T-helper 17 cell (primary cell): ENCODE data around the gene NPAS3. TPM values are rescaled to one million over a fixed set of nuclear protein-coding genes. Genes with fewer than 3 reads are reported as not detected.

ENCODE experiments used
- ATAC-seq: fragments of 150-1000 bp; cut with Tn5 transposase; 2 replicates; pipeline ENCODE4 v1.10.0; 2021; ENCODE audit warnings: mild to moderate bottlenecking, moderate library complexity
- DNase-seq, 3 donors: peaks; one replicate each; pipeline versions ENCODE4 v3.0.0 to v3.0.0-alpha.2; 2020 to 2021
- H3K9me3 ChIP-seq: one replicate; pipeline ENCODE4 v1.7.0; 2013; ENCODE audit warnings: low read length, mild to moderate bottlenecking; ENCODE audit not compliant: control insufficient read depth, poor library complexity, severe bottlenecking
- H3K27ac Mint-ChIP-seq: one replicate; pipeline ENCODE4 v1.8.0; 2022; ENCODE audit warnings: mild to moderate bottlenecking, moderate library complexity, mixed read lengths
- H3K27me3 Mint-ChIP-seq: one replicate; pipeline ENCODE4 v1.8.0; 2022; ENCODE audit warnings: mixed read lengths
- H3K36me3 Mint-ChIP-seq: one replicate; pipeline ENCODE4 v1.8.0; 2022; ENCODE audit warnings: low read depth, mixed read lengths
- H3K4me1 Mint-ChIP-seq: one replicate; pipeline ENCODE4 v1.8.0; 2022; ENCODE audit warnings: mild to moderate bottlenecking, mixed read lengths
- H3K4me3 Mint-ChIP-seq: one replicate; pipeline ENCODE4 v1.8.0; 2022; ENCODE audit warnings: mild to moderate bottlenecking, moderate library complexity, mixed read lengths
- total RNA-seq, 4 donors: library from RNA in 2 of 4; stranded (reverse) in 2 of 4; gene quantifications; one replicate each; pipeline ENCODE4 v1.2.3 and lab custom pipeline; 2022 to 2026

Gene NPAS3
- total RNA-seq, 2 donors from 2014 or later, result not detected

DNA sequence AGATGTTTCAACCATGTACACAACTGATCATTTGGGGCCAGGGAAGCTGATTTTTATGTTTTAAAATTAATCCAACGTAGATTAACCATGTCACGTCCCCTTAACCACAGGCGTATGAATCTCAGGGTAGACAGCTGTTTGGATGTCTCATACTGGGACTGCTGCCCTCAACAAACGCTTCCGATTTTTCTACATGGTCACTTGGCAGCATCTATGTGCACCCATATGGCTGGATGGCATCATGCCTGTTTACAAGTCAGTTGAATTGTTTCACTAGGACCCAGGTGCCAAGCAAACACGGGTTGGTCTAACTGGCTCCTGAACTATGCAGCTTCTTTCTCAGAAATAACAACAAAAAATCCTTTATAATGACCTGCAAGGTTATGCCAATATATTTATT, 393.8 kb downstream of the NPAS3 start:
- no peak for DNase-seq
- Mint-ChIP-seq H3K4me1 (peaks cover 4% of the 10 kb centered on the region), H3K27me3 (peaks cover 1% of the 10 kb centered on the region), H3K4me3 (no peak overlapping the region), H3K36me3 (no peaks in the 10 kb centered on the region), H3K27ac (no peak overlapping the region)
- ATAC-seq, result no peak
- peaks cover 1% of the 10 kb centered on the region for H3K9me3 ChIP-seq

DNA sequence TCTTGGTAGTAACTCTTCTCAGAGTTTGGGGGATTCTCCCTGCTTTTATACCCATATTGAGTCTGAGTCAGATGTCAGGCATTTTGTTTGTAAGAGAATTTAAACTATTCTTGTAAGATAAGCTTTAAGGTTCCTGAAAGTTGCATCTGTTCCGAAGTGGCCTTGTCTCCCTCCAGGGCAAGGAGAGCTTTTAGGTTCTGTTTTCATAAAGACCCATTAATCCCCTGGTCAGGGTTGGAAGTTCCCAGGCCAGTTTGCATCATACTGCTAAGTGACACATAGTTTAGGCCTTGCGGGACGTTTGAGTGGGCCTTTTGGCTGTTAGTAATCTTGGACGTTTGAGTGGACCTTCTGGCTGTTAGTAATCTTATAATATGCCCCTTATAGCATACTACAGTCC, 396.7 kb downstream of the NPAS3 start:
- Mint-ChIP-seq H3K27ac (no peak overlapping the region), H3K4me3 (no peak overlapping the region)

GRCh38 chr14:33342299-33342974, 403.8 kb downstream of the NPAS3 start:
- ATAC-seq (no peak), DNase-seq (no peak)
- Mint-ChIP-seq H3K36me3 (no peaks in the 10 kb centered on the region), H3K27me3 (peaks cover 23% of the 10 kb centered on the region), H3K4me1 (no peaks in the 10 kb centered on the region), H3K4me3 (no peak overlapping the region), H3K27ac (no peak overlapping the region)
- peaks cover 2% of the 10 kb centered on the region for H3K9me3 ChIP-seq

More for the DNA sequence above, 396.7 kb downstream of the NPAS3 start:
- Mint-ChIP-seq H3K27me3 (no peaks in the 10 kb centered on the region), H3K4me1 (no peaks in the 10 kb centered on the region), H3K36me3 (no peaks in the 10 kb centered on the region)
- ATAC-seq (no peak), DNase-seq (no peak)
- peaks cover 2% of the 10 kb centered on the region for H3K9me3 ChIP-seq

DNA sequence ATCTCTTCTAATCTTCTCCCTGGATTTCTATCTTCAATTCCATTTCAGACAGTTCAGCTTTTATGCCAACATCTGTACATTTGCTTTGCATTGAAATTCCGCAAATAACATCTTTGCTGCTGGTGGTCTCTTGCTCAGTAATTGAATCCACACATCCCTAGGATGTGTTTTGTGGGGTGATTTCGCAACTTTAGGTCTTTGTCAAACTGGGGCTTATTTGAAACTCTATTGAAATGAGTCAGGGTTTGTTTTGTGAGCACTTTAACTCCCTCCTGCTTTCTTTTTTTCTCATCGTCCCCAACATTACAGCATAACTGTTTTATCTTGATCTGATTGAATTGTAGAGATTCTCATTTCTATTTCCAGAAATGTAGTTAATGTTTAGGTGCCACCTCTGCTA, 404.3 kb downstream of the NPAS3 start:
- ATAC-seq, result no peak
- Mint-ChIP-seq H3K27me3 (peaks cover 23% of the 10 kb centered on the region), H3K27ac (no peak overlapping the region), H3K4me3 (no peak overlapping the region), H3K36me3 (no peaks in the 10 kb centered on the region), H3K4me1 (no peaks in the 10 kb centered on the region)
- no peaks in the 10 kb centered on the region for H3K9me3 ChIP-seq
- DNase-seq, result no peak

DNA sequence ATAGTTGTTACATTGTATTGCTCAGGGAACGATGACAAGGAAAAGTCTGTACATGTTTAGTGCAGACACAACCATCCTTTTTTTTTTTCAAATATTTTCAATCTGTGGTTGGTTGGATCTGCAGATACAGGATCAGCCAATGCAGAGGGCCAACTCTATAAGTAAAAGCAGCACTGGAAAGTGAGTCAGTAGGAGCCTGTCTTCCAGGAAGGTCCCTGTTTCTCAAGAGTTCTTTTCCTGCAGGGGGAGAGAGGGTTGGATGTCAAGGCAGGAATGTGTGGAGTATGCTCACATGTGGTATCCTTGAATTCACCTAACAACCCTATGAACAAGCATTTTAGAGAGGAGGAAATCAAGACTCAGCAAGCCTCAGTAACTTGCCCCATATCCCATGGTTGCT, 409.1 kb downstream of the NPAS3 start:
- ATAC-seq (no peak), DNase-seq (no peak)
- Mint-ChIP-seq H3K27me3 (peaks cover 29% of the 10 kb centered on the region), H3K27ac (no peak overlapping the region), H3K4me3 (no peak overlapping the region), H3K36me3 (no peaks in the 10 kb centered on the region), H3K4me1 (no peaks in the 10 kb centered on the region)
- no peaks in the 10 kb centered on the region for H3K9me3 ChIP-seq

DNA sequence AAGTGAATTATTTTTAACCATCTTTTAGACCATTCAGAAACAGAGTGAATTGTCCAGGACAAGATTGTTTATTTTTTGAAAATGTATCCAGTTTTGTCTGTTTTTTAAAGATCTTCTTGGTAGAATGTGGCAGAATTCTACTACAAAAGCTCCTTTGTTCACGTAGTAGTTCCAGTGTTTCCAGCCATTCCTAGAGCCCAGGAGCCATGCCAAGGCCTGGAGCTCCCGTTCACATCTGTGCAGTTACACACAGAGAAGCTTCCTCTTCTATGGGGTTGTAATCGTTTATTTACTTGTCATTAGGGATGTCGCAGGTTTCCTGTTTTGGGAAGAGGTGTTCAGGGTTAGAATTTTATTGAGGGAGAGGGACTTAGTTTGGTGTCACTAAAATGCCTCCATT, 409.8 kb downstream of the NPAS3 start:
- ATAC-seq, result no peak
- Mint-ChIP-seq H3K4me3 (no peak overlapping the region), H3K27me3 (peaks cover 22% of the 10 kb centered on the region), H3K36me3 (no peaks in the 10 kb centered on the region), H3K4me1 (no peaks in the 10 kb centered on the region), H3K27ac (no peak overlapping the region)
- H3K9me3 ChIP-seq, result no peaks in the 10 kb centered on the region
- no peak for DNase-seq

DNA sequence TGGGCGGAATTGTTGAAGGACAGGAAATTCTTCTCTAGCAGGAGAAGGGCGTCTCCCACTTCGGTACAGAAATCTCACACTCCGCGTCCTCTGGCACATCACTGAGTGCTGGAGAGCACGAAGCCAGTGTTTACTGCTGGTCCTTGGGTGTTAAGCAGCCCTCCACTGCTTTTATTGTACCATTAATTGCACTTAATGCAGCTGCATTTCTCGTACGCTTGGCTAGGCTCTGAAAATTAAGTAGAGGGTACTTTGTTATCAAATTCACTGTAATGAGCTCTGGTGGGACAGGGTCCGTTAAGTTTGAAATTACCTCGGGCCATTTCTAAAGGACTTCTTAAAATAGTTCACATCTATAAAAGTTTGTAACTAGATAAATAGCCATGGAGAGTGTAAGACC, 411.2 kb downstream of the NPAS3 start:
- Mint-ChIP-seq H3K36me3 (no peaks in the 10 kb centered on the region), H3K27me3 (peaks cover 14% of the 10 kb centered on the region), H3K4me1 (no peaks in the 10 kb centered on the region), H3K4me3 (no peak overlapping the region), H3K27ac (no peak overlapping the region)
- no peak for ATAC-seq
- no peaks in the 10 kb centered on the region for H3K9me3 ChIP-seq
- DNase-seq, result no peak

DNA sequence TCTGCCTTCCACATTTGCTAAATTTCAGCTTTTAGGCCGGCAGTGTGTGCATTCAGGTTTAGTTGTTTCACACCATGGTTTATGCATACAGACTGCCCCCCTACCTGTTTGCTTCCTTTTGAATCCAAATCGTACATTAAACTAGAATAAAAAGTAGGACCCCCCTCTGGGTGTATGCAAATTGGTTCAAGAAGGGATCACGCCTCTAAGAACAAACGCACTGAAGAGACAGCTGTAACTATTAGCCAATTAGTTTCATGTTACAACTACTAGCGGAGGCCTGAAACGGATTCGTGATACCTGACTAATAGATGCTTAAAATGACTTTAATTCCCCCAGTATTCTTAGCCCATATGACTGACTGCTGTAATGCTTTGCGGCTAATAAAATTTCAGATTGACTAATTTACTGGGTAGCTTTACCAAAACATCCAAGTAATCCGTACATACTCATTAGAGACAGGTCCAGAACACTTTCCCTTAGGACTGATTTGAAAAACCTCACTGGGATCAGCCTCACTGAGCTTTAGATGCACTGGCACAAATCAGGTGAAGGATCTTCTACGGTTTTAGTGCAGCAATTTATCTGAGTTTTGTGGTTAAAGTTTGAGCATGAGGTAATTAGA, 411.8 kb downstream of the NPAS3 start:
- no peak overlapping the region for H3K27ac Mint-ChIP-seq
- no peaks in the 10 kb centered on the region for H3K9me3 ChIP-seq
- ATAC-seq, result no peak
- H3K4me1 Mint-ChIP-seq, result no peaks in the 10 kb centered on the region
- H3K4me3 Mint-ChIP-seq, result no peak overlapping the region
- H3K36me3 Mint-ChIP-seq, result no peaks in the 10 kb centered on the region
- no peak for DNase-seq
- H3K27me3 Mint-ChIP-seq, result peaks cover 14% of the 10 kb centered on the region

- ATAC-seq (no peak), DNase-seq (no peak)
- Mint-ChIP-seq H3K27ac (no peak overlapping the region), H3K4me1 (no peaks in the 10 kb centered on the region), H3K4me3 (no peak overlapping the region), H3K27me3 (peaks cover 11% of the 10 kb centered on the region), H3K36me3 (no peaks in the 10 kb centered on the region)
- H3K9me3 ChIP-seq, result no peaks in the 10 kb centered on the region
Measured at GRCh38 chr14:33352821-33353220, 414.1 kb downstream of the NPAS3 start.

DNA sequence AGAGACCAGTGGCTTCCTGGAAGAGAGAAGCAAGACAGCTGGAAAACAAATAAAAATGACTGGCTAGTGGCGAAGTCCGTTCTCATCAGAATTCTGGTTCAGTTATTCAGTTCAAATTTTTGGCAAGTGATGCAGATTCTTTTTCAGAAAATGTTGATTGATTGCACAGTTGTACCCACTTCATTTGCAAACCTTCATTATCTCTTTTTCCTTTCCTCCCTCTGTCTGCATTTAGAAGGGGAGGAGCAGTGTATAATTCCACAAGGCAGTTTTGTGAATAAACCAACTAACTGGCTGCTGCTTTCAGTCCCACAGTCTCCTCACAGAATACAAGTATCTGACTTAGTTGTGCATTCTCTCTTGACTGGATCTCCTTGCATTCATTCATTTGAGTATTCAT, 417.5 kb downstream of the NPAS3 start:
- no peaks in the 10 kb centered on the region for H3K4me1 Mint-ChIP-seq
- H3K36me3 Mint-ChIP-seq, result no peaks in the 10 kb centered on the region
- no peaks in the 10 kb centered on the region for H3K9me3 ChIP-seq
- H3K27me3 Mint-ChIP-seq, result peaks cover under 1% of the 10 kb centered on the region
- H3K27ac Mint-ChIP-seq, result no peak overlapping the region
- ATAC-seq (no peak), DNase-seq (no peak)
- H3K4me3 Mint-ChIP-seq, result no peak overlapping the region

- H3K27ac Mint-ChIP-seq, result no peak overlapping the region
- no peaks in the 10 kb centered on the region for H3K9me3 ChIP-seq
- DNase-seq (no peak), ATAC-seq (no peak)
- no peaks in the 10 kb centered on the region for H3K36me3 Mint-ChIP-seq
- H3K4me1 Mint-ChIP-seq, result no peaks in the 10 kb centered on the region
- H3K27me3 Mint-ChIP-seq, result peaks cover 5% of the 10 kb centered on the region
- H3K4me3 Mint-ChIP-seq, result no peak overlapping the region
Measured at GRCh38 chr14:33357225-33358010, 418.7 kb downstream of the NPAS3 start.

DNA sequence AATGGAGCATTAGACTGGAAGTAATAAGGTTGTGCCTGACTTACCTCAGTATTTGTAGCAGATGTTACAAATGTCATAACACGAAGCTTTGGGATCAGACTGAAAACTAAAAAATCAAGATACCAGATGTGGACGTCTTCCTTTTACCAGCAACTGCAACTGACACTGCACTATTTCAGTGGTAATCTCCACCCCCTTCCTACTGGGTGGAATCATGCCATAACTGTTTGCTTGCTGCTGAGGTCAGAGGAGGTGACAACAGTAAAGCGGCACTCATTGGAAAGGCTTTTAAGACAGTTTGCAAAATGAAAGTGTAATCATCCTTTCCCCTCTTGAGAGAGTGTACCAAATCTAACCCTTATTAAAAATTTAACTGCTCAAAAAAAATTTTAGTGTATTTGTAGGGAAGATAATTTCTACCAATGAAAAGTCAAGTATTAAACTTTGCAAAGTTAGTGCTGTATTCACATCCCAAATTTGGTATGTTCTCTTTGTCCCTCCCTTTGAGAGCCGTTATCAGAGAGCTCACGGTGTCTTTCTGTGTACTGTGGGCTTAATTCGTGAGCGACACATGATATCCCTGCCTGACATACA, 420.7 kb downstream of the NPAS3 start:
- no peaks in the 10 kb centered on the region for H3K9me3 ChIP-seq
- no peaks in the 10 kb centered on the region for H3K36me3 Mint-ChIP-seq
- H3K4me3 Mint-ChIP-seq, result no peak overlapping the region
- H3K27ac Mint-ChIP-seq, result no peak overlapping the region
- ATAC-seq (no peak), DNase-seq (no peak)
- H3K27me3 Mint-ChIP-seq, result peaks cover 12% of the 10 kb centered on the region
- no peaks in the 10 kb centered on the region for H3K4me1 Mint-ChIP-seq

DNA sequence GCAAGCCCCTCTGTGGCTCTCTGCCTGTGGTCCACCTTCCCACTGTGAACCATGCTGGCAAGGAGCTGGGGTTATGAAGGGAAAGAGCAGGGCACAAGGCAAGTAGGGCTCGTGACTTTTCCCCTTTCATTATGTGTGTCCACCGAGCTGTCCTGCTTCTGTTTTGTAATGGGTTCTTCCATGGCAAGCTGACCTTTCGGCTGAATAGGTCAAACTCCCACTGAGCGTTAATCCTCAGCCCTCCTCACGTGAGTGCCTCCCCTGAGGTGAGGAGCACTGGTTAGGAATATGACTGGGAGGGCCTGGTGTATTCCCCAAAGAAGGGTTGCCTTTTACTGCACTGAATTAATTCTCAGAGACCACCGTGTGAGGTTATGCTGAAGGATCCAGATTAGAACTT, 424.3 kb downstream of the NPAS3 start:
- Mint-ChIP-seq H3K36me3 (no peaks in the 10 kb centered on the region), H3K27ac (no peak overlapping the region), H3K4me3 (no peak overlapping the region), H3K27me3 (peaks cover 18% of the 10 kb centered on the region), H3K4me1 (no peaks in the 10 kb centered on the region)
- DNase-seq (no peak), ATAC-seq (no peak)
- no peaks in the 10 kb centered on the region for H3K9me3 ChIP-seq
